H1 (cell line): ENCODE results near the gene SSC5D. TPM values are rescaled to one million over a fixed set of nuclear protein-coding genes. Genes with fewer than 3 reads are reported as not detected.

Source experiments
- CTCF ChIA-PET: fragments of 300-600 bp; sonication (Branson Sonifier 250); formaldehyde crosslinking; loops from one replicate; lab custom pipeline; 2021; ENCODE audit not compliant: partially characterized antibody; lab: Charles Lee
- POLR2A ChIA-PET: fragments of 300-600 bp; sonication (Branson Sonifier 250); formaldehyde crosslinking; loops from one replicate; lab custom pipeline; 2021; ENCODE audit warnings: inconsistent platforms; ENCODE audit not compliant: partially characterized antibody; lab: Charles Lee
- DNase-seq, 2 experiments: peaks; one replicate each; pipeline versions ENCODE4 v3.0.0 to v3.0.0-alpha.2; 2010 to 2022; ENCODE audit warnings: low spot score in 2 of 2, low read depth in 1 of 2, mixed read lengths in 1 of 2
- FAIRE-seq: peaks from 2 replicates; lab custom pipeline; 2011; peaks lifted over from hg19 to GRCh38; lab: Jason Lieb, UNC
- H2AFZ ChIP-seq: 2 replicates; pipeline ENCODE4 v1.8.1; 2012; ENCODE audit warnings: low read length, inconsistent platforms
- H2AK5ac ChIP-seq: 2 replicates; pipeline ENCODE4 v1.6.1; 2013; ENCODE audit warnings: low read depth, low read length
- H2BK120ac ChIP-seq: replicated peaks from 2 replicates; pipeline ENCODE3; 2013; ENCODE audit warnings: low read depth, low read length, inconsistent platforms
- H2BK12ac ChIP-seq: 2 replicates; pipeline ENCODE4 v1.6.1; 2013; ENCODE audit warnings: low read depth, low read length
- H2BK15ac ChIP-seq: 2 replicates; pipeline ENCODE4 v1.6.1; 2013; ENCODE audit warnings: low read length
- H2BK20ac ChIP-seq: 2 replicates; pipeline ENCODE4 v1.6.1; 2013; ENCODE audit warnings: low read length
- H2BK5ac ChIP-seq: 2 replicates; pipeline ENCODE4 v1.6.1; 2013; ENCODE audit warnings: low read depth, low read length
- H3K14ac ChIP-seq: 2 replicates; pipeline ENCODE4 v1.6.1; 2013; ENCODE audit warnings: inconsistent platforms; ENCODE audit not compliant: insufficient read length
- H3K18ac ChIP-seq: 2 replicates; pipeline ENCODE4 v1.6.1; 2013; ENCODE audit warnings: low read length; ENCODE audit errors: extremely low read depth
- H3K23ac ChIP-seq: 2 replicates; pipeline ENCODE4 v1.6.1; 2013; ENCODE audit warnings: inconsistent platforms; ENCODE audit not compliant: insufficient read length
- H3K23me2 ChIP-seq: 2 replicates; pipeline ENCODE4 v1.6.1; 2013; ENCODE audit warnings: low read depth, low read length
- H3K27ac ChIP-seq: 2 replicates; pipeline ENCODE4 v1.6.1; 2011; ENCODE audit warnings: low read depth, low read length, inconsistent platforms
- H3K27me3 ChIP-seq, 4 experiments: replicated peaks in 1 of 4; 1 replicate in 1 of 4; 2 replicates in 3 of 4; pipeline versions ENCODE4 v1.6.1 to v1.8.1; 2011 to 2013; ENCODE audit warnings: low read length in 3 of 4, mild to moderate bottlenecking in 3 of 4, inconsistent platforms in 2 of 4, mixed read lengths in 2 of 4, moderate library complexity in 1 of 4; ENCODE audit not compliant: control insufficient read depth in 3 of 4, insufficient read depth in 3 of 4; ENCODE audit errors: extremely low read depth in 1 of 4
- H3K36me3 ChIP-seq, 4 experiments: 2 replicates each; pipeline versions ENCODE4 v1.6.1 to v1.8.1; 2011 to 2013; ENCODE audit warnings: mild to moderate bottlenecking in 4 of 4, low read length in 3 of 4, moderate library complexity in 2 of 4, control low read depth in 1 of 4, inconsistent platforms in 1 of 4; ENCODE audit not compliant: insufficient read depth in 4 of 4, control insufficient read depth in 2 of 4
- H3K4ac ChIP-seq: replicated peaks from 2 replicates; pipeline ENCODE3; 2013; ENCODE audit warnings: low read length, low read depth, mixed read lengths, inconsistent platforms; ENCODE audit not compliant: insufficient read length
- H3K4me1 ChIP-seq, 4 experiments: replicated peaks in 1 of 4; 1 replicate in 1 of 4; 2 replicates in 3 of 4; pipeline versions ENCODE4 v1.6.1 to v1.8.1; 2011 to 2013; ENCODE audit warnings: low read length in 3 of 4, inconsistent platforms in 2 of 4, mixed read lengths in 1 of 4; ENCODE audit not compliant: insufficient read depth in 4 of 4, control insufficient read depth in 3 of 4
- H3K4me2 ChIP-seq, 2 experiments: 2 replicates each; pipeline versions ENCODE4 v1.6.1 to v1.8.1; 2011 to 2013; ENCODE audit warnings: low read depth in 2 of 2, low read length in 2 of 2, control low read depth in 1 of 2, inconsistent platforms in 1 of 2, mild to moderate bottlenecking in 1 of 2; ENCODE audit not compliant: insufficient read depth in 1 of 2
- H3K4me3 ChIP-seq, 4 experiments: fragments of 200-600, 300-600 bp in 1 of 4; sonication (generic), shearing (Covaris generic), sonication (Bioruptor Twin) in 1 of 4; 2 replicates each; pipeline versions ENCODE4 v1.5.1 to v1.8.1; 2011 to 2016; ENCODE audit warnings: low read length in 4 of 4, low read depth in 3 of 4, control low read depth in 2 of 4, inconsistent platforms in 2 of 4, mild to moderate bottlenecking in 2 of 4, mixed read lengths in 1 of 4, moderate library complexity in 1 of 4; ENCODE audit not compliant: insufficient read depth in 2 of 4; ENCODE audit errors: extremely low read depth in 1 of 4
- H3K56ac ChIP-seq: replicated peaks from 2 replicates; pipeline ENCODE3; 2013; ENCODE audit warnings: low read depth, mild to moderate bottlenecking, mixed read lengths, low read length, inconsistent platforms; ENCODE audit not compliant: insufficient read length
- H3K79me1 ChIP-seq: 2 replicates; pipeline ENCODE4 v1.6.1; 2013; ENCODE audit warnings: low read depth, low read length, control low read depth
- H3K79me2 ChIP-seq, 2 experiments: 2 replicates each; pipeline versions ENCODE4 v1.6.1 to v1.8.1; 2012 to 2013; ENCODE audit warnings: low read length in 2 of 2, mild to moderate bottlenecking in 2 of 2, inconsistent platforms in 1 of 2; ENCODE audit not compliant: insufficient read depth in 2 of 2, control insufficient read depth in 1 of 2
- H3K9ac ChIP-seq, 4 experiments: replicated peaks in 1 of 4; 1 replicate in 1 of 4; 2 replicates in 3 of 4; pipeline versions ENCODE4 v1.6.1 to v1.8.1; 2011 to 2013; ENCODE audit warnings: low read depth in 3 of 4, low read length in 3 of 4, control low read depth in 2 of 4, mild to moderate bottlenecking in 2 of 4, moderate library complexity in 2 of 4, inconsistent platforms in 1 of 4; ENCODE audit errors: extremely low read depth in 1 of 4
- H3K9me3 ChIP-seq, 2 experiments: 2 replicates each; pipeline versions ENCODE4 v1.6.1 to v1.8.1; 2012 to 2013; ENCODE audit warnings: mild to moderate bottlenecking in 2 of 2, moderate library complexity in 2 of 2, control low read depth in 1 of 2, inconsistent platforms in 1 of 2, low read depth in 1 of 2, low read length in 1 of 2, mixed read lengths in 1 of 2; ENCODE audit not compliant: insufficient read depth in 2 of 2
- H4K20me1 ChIP-seq, 2 experiments: replicated peaks in 1 of 2; 2 replicates each; pipeline versions ENCODE3 to v1.8.1; 2011 to 2013; ENCODE audit warnings: inconsistent platforms in 2 of 2, low read length in 2 of 2, mild to moderate bottlenecking in 1 of 2; ENCODE audit not compliant: insufficient read depth in 2 of 2, control insufficient read depth in 1 of 2
- H4K5ac ChIP-seq: 2 replicates; pipeline ENCODE4 v1.6.1; 2013; ENCODE audit warnings: low read length, low read depth, mixed read lengths, inconsistent platforms; ENCODE audit not compliant: insufficient read length
- H4K8ac ChIP-seq: 2 replicates; pipeline ENCODE4 v1.8.0; 2013; ENCODE audit warnings: mild to moderate bottlenecking, moderate library complexity, low read length, inconsistent platforms; ENCODE audit not compliant: insufficient read depth; ENCODE audit errors: extremely low read depth
- H4K91ac ChIP-seq: replicated peaks from 2 replicates; pipeline ENCODE3; 2013; ENCODE audit warnings: low read length, mixed read lengths, inconsistent platforms; ENCODE audit not compliant: insufficient read length
- EZH2 ChIP-seq: fragments of 200-600 bp; sonication (generic); IDR thresholded peaks from 2 replicates; pipeline ENCODE4 v1.7.1; 2012; ENCODE audit warnings: low read depth, mild to moderate bottlenecking, moderate library complexity, low read length, inconsistent platforms; ENCODE audit not compliant: severe bottlenecking
- KDM4A ChIP-seq: IDR thresholded peaks from one replicate; pipeline ENCODE4 v1.7.1; 2012; ENCODE audit warnings: low read depth, mild to moderate bottlenecking, moderate library complexity, low read length, inconsistent platforms; ENCODE audit not compliant: severe bottlenecking
- SIN3A ChIP-seq, 2 experiments: IDR thresholded peaks in 1 of 2; conservative IDR thresholded peaks in 1 of 2; 2 replicates each; pipeline ENCODE4 v1.6.1; 2011 to 2012; ENCODE audit warnings: low read length in 2 of 2, improper control_type of control experiment in 1 of 2, low read depth in 1 of 2, mild to moderate bottlenecking in 1 of 2
- SUZ12 ChIP-seq: fragments of 200-600 bp; sonication (generic); IDR thresholded peaks from 2 replicates; pipeline ENCODE4 v1.6.1; 2012; ENCODE audit warnings: mild to moderate bottlenecking, inconsistent platforms, low read length, moderate library complexity, mixed read lengths
- WGBS, 2 experiments: shearing (Covaris generic) in 1 of 2; methylation state at CpG; one replicate each; pipeline versions ENCODE4 v1.1.6 to v1.1.7; 2013 to 2015; ENCODE audit warnings: low lambda C conversion rate in 2 of 2, mixed read lengths in 2 of 2, inconsistent platforms in 1 of 2, low coverage in 1 of 2, missing lambda C conversion rate in 1 of 2; ENCODE audit not compliant: insufficient replicate concordance in 2 of 2, insufficient coverage in 1 of 2, insufficient read length in 1 of 2; ENCODE audit errors: extremely low coverage in 1 of 2, missing lambda C conversion rate in 1 of 2; 5-methylcytosine and 5-hydroxymethylcytosine counted together
- polyA plus RNA-seq, 7 experiments: library from polyadenylated mRNA; depleted of rRNA in 3 of 7; stranded (reverse) in 5 of 7; unstranded in 2 of 7; fragments of >200 nt in 5 of 7; fragments of 200-250 nt in 2 of 7; gene quantifications; 1 replicate in 5 of 7; 2 replicates in 1 of 7; 4 replicates in 1 of 7; pipeline versions ENCODE4 v1.2.1 to v1.2.3, GENCODE V29; 2011 to 2013; ENCODE audit warnings: missing spikeins in 2 of 7, mixed read lengths in 2 of 7
- total RNA-seq: library from RNA; stranded (reverse); fragmentation: NEBNext Ultra II Directional; extraction: Animal tissue kit (Norgen Biotek cat#: 25700); gene quantifications from 2 replicates; pipeline ENCODE4 v1.2.1, GENCODE V29; 2021

The SSC5D gene
- total and polyA plus RNA-seq, 2 of the 8 experiments (the other 6 are each of a cell fraction or from before 2014, with no cell fraction given), result 0.39 to 1.7 TPM

- Histone ChIP-seq H3K27ac (no peak overlapping the region), H3K56ac (no peak overlapping the region), H3K23me2 (peaks cover 20% of the 10 kb centered on the region; the same call in 1 of the 2 replicates), H3K9ac (no peak overlapping the region), H4K20me1 (peaks cover 0 to 14% of the 10 kb centered on the region in 2 experiments), H3K79me1 (no peaks in the 10 kb centered on the region), H3K14ac (no peak overlapping the region), H3K36me3 (peaks cover 0 to 4% (median 0%) of the 10 kb centered on the region in 4 experiments; a peak in 2 of 8 replicates), H4K91ac (no peak overlapping the region), H3K18ac (no peak overlapping the region), H3K4me1 (peaks cover 0 to 5% (median 2%) of the 10 kb centered on the region in 4 experiments; a peak in 5 of 7 replicates), H2BK120ac (no peak overlapping the region), H3K4ac (no peak overlapping the region), H2BK5ac (no peak overlapping the region), H2BK15ac (no peak overlapping the region), H2BK20ac (no peak overlapping the region), H3K23ac (no peak overlapping the region), H3K4me2 (peak overlapping the region; percentile 73 to 93), H3K27me3 (peaks cover 34 to 59% (median 57%) of the 10 kb centered on the region in 4 experiments), H3K9me3 (no peaks in the 10 kb centered on the region), H4K5ac (no peak overlapping the region), H2AK5ac (no peak overlapping the region), H2AFZ (no peak overlapping the region), H4K8ac (no peak overlapping the region), H3K4me3 (peak overlapping the region; percentile 21 to 69 (median 41)), H3K79me2 (no peaks in the 10 kb centered on the region), H2BK12ac (no peak overlapping the region)
- CTCF ChIA-PET, result interaction anchor here (0.7 to 2.5 kb wide), 6 partner anchors 23 to 897 kb away, joined by 3 to 13 read pairs (median 4); partner anchors contain the start of gene DNAAF3
- POLR2A ChIA-PET, result interaction anchor here (0.7 to 3.0 kb wide), 10 partner anchors 11 to 334 kb away, joined by 3 to 22 read pairs (median 4); partner anchors contain the start of genes ISOC2, PPP1R12C, UBE2S and ZNF784
- TF ChIP-seq EZH2, result peak; percentile 64
- peak; percentile 45 for TF ChIP-seq SUZ12
- TF ChIP-seq SIN3A (conservative IDR thresholded peaks at IDR 0.05 in 1 of 2, IDR thresholded peaks at IDR 0.05 in 1 of 2; ENCODE audit: low read depth in 1 of 2, low read length in 2 of 2), result no peak
- peak; percentile 46 for TF ChIP-seq KDM4A
- FAIRE-seq (no peak), DNase-seq (peak in 1 of 2 experiments; percentile 73)
- WGBS, 2 experiments, result 5% methylated on average over 4 of the region's 80 CpGs; no CpG with 5 or more reads in 1 of the 2 experiments
Measured at GRCh38 chr19:55451163-55451964, 36.9 kb upstream of the SSC5D start.
